Measurements from ENCODE around the gene USP15.

USP15 gene
- long read RNA-seq, donor 1, full-length matches to known transcripts, result 7 of 7 reads
- long read RNA-seq, donor 1, partial matches to known transcripts, result 0 of 7 reads
- long read RNA-seq, donor 1, other reads (novel, unspliced or antisense), result 0 of 7 reads
- long read RNA-seq, donor 2, full-length matches to known transcripts, result 5 of 5 reads
- long read RNA-seq, donor 2, partial matches to known transcripts, result 0 of 5 reads
- long read RNA-seq, donor 2, other reads (novel, unspliced or antisense), result 0 of 5 reads
- long read RNA-seq, donor 3, full-length matches to known transcripts, result 2 of 2 reads
- long read RNA-seq, donor 3, partial matches to known transcripts, result 0 of 2 reads
- long read RNA-seq, donor 3, other reads (novel, unspliced or antisense), result 0 of 2 reads
- long read RNA-seq, donor 4, full-length matches to known transcripts, result 6 of 6 reads
- long read RNA-seq, donor 4, partial matches to known transcripts, result 0 of 6 reads
- long read RNA-seq, donor 4, other reads (novel, unspliced or antisense), result 0 of 6 reads
- long read RNA-seq, donor 5, full-length matches to known transcripts, result 11 of 11 reads
- long read RNA-seq, donor 5, partial matches to known transcripts, result 0 of 11 reads
- long read RNA-seq, donor 5, other reads (novel, unspliced or antisense), result 0 of 11 reads
- long read RNA-seq, donor 6, full-length matches to known transcripts, result 7 of 7 reads
- long read RNA-seq, donor 6, partial matches to known transcripts, result 0 of 7 reads
- long read RNA-seq, donor 6, other reads (novel, unspliced or antisense), result 0 of 7 reads
- long read RNA-seq, donor 7, full-length matches to known transcripts, result 9 of 9 reads
- long read RNA-seq, donor 7, partial matches to known transcripts, result 0 of 9 reads
- long read RNA-seq, donor 7, other reads (novel, unspliced or antisense), result 0 of 9 reads
- long read RNA-seq, donor 8, full-length matches to known transcripts, result 6 of 6 reads
- long read RNA-seq, donor 8, partial matches to known transcripts, result 0 of 6 reads
- long read RNA-seq, donor 8, other reads (novel, unspliced or antisense), result 0 of 6 reads

- DNase-seq, result peak; percentile 95
These were observed at the start of gene USP15 for GRCh38 chr12:62259993-62260732. USP15 (plus strand) TSS chr12:62260404; CDS start chr12:62260415, 11 bp downstream.

- no peak for DNase-seq
These were observed 49.8 kb upstream of the USP15 start for GRCh38 chr12:62210422-62210821.

GRCh38 chr12:62211510-62211909 lies 48.7 kb upstream of the USP15 start:
- DNase-seq, result no peak

- no peak for DNase-seq
These were observed 45.4 kb upstream of the USP15 start for GRCh38 chr12:62214846-62215245.

- DNase-seq, result no peak
These were observed 44.7 kb upstream of the USP15 start for GRCh38 chr12:62215506-62215905.

DNA sequence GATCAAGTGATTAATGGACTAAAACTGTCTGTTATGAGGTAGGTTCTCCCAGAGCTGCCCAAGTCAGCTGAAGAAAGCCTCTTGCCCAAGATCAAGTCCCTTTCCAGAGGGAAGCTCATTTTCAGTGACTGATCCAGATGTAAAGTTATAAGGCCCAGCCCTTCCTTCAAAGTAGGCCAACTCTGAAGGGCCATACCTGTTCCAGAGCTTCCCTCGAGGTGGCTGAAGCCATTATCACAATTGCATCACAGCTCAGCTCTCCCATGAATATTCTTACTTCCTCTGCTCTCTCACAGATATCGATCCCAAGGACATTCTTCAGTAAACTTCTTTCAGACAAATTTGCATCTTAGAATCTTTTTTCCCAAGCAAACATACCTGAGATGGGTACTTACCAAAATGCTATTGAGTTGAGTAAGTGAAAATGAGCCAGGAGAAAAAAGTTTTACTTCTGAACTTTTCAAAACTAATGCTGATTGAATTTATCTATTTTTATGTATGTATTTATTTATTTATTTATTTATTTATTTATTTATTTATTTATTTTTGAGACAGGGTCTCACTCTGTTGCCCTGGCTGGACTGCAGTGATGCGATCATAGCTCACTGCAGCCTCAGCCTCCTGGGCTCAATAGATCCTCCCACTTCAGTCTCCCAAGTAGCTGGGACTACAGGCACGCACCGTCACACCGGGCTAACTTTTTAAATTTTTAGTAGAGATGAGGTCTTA lies 42.6 kb upstream of the USP15 start:
- no peak for DNase-seq

DNA sequence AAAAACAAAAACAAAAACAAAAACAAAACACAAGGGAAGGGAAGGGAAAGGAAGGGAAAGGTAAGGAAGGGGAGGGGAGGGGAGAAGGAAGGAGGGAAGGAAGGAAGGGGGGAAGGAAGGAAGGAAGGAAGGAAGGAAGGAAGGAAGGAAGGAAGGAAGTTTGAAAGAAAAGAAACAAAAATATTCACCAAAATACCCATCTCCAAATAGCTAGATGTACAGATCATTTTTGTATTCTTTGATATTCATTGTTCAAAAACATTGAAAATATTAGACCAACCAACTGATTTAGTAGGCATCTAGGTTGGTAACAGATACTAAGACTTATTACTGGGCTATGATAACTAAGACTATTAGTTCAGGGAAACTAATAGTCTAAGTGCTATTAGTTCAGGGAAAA lies 39.1 kb upstream of the USP15 start:
- DNase-seq, result no peak

GRCh38 chr12:62224601-62225000 lies 35.6 kb upstream of the USP15 start:
- no peak for DNase-seq

GRCh38 chr12:62227091-62227490 lies 33.1 kb upstream of the USP15 start:
- DNase-seq, result no peak

DNA sequence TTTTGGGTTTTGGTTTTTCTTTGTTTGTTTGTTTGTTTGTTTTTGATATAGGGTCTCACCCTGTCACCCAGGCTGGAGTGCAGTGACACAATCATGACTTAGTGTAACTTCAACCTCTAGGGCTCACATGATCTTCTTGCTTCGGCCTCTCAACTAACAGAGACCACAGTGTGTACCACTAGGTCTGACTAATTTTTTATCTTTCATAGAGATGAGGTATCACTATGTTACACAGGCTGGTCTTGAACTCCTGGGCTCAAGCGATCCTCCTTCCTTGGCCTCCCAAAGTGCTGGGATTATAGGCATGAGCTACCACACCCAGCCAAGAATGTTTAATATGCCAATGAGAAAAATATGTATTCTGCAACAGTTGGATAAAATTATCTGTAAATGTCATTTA lies 29.6 kb upstream of the USP15 start:
- no peak for DNase-seq

- DNase-seq, result no peak
These were observed 28.0 kb upstream of the USP15 start for GRCh38 chr12:62232143-62232729.

DNA sequence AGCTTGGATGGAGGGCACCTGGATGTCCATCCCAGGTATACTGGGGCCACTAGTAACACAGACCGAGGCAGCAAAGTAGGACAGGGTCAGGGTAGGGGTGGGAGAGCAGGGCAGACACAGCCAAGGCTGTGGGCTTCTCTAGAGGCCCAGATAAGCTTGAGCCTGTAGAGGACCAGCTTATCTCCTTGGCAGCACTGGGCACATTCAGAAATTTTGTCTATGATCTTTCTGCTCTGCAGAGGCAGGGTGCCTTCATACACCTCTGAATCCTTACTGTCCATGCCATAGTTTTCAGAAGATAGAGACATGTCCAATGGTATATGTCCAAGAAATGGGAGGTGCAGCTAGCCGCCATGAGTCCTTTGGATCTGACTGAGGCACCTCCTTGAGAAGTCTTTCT lies 26.4 kb upstream of the USP15 start:
- DNase-seq, result no peak

- DNase-seq, result no peak
These were observed 20.6 kb upstream of the USP15 start for GRCh38 chr12:62239571-62239970.

GRCh38 chr12:62247281-62248045 lies 12.7 kb upstream of the USP15 start:
- DNase-seq, result no peak

GRCh38 chr12:62248873-62249272 lies 11.3 kb upstream of the USP15 start:
- DNase-seq, result no peak

GRCh38 chr12:62249419-62249818 lies 10.8 kb upstream of the USP15 start:
- no peak for DNase-seq

- DNase-seq, result no peak
These were observed 9.3 kb upstream of the USP15 start for GRCh38 chr12:62250671-62251608.

GRCh38 chr12:62251609-62251958 lies 8.6 kb upstream of the USP15 start:
- no peak for DNase-seq

DNA sequence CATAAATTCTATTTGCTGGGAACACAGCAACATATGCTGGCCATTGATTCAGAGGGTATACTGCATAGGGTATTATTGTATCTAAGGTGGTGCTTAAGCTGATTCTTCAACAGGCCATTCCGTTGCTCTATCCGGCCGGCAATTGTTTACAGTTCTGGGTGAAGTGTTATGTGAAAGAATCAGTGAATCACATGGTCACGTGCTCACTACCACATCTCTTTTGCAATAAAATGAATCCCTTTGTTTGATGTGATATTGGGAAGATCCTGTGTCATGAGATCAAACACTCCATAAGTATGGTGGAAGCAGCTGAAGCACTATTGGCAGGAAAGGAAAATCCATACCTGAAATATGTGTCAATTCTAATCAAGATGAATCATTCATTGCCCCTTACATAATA lies 7.6 kb upstream of the USP15 start:
- no peak for DNase-seq
